GOT3 (cell line): ENCODE data around the gene PCGF2.

Experiments used
- DNase-seq: peaks from one replicate; lab custom pipeline; 2025; ENCODE audit warnings: mixed read lengths; lab: John Stamatoyannopoulos, UW

Gene PCGF2

GRCh38 chr17:38751144-38751807 lies 3.1 kb upstream of the PCGF2 start:
- DNase-seq, result no peak

GRCh38 chr17:38750312-38751121 lies 2.4 kb upstream of the PCGF2 start:
- DNase-seq, result no peak

- no peak for DNase-seq
These were observed 1.8 kb upstream of the PCGF2 start for GRCh38 chr17:38750044-38750311.

GRCh38 chr17:38749223-38750043 lies 1.3 kb upstream of the PCGF2 start:
- no peak for DNase-seq

DNA sequence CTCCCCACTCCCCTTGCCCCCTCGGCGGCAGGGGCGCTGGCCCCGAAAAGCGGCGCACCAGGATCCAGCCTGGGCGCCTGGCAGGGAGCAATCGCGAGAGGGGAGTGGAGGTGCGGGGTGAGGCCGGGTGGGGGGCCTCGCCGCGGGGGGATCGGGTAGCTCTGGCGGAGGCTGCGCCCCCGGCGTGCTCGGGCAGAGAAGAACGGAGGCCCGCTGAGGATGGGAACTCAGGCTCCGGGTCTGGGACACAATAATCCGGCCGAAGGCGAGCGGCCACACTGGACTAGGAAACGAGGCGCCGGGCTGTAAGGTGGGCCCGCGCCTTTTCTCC lies 721 bp upstream of the PCGF2 start:
- DNase-seq, result no peak

DNA sequence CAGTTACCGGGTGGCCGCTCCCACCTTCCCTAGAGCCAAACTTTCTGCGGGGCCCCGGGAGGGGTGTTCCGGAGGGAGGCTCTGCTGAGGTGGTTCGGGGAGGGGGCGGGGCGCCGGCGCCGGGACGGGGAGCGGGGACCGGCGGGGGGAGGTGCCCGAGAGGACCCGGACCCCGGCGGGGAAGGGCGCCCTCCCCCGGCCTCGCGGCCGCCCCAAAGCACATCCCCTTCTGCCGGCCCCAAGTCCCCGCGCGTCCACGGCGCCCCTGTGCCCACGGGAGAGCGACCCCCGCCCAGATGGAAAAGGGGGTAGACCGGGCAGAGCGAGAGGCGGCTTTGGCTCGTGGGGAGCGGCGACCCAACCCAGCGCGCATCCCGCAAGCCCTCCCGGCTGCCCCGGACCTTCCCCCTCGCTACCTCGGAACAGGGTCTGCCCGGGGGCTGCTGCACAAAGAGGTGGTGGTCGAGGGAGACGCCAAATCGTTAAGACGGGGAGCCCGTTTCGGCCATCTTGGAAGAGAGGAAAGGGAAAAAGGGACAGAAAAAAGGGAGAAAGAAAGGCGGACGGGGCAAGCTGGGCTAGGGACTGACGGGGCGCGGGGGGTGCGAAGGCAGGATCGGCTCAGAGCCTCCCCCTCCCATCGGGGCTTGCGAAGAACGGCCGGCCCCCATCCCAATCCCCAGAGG lies 530 bp downstream of the PCGF2 start:
- DNase-seq, result no peak

GRCh38 chr17:38746849-38747462 lies 1.2 kb downstream of the PCGF2 start:
- DNase-seq, result no peak

DNA sequence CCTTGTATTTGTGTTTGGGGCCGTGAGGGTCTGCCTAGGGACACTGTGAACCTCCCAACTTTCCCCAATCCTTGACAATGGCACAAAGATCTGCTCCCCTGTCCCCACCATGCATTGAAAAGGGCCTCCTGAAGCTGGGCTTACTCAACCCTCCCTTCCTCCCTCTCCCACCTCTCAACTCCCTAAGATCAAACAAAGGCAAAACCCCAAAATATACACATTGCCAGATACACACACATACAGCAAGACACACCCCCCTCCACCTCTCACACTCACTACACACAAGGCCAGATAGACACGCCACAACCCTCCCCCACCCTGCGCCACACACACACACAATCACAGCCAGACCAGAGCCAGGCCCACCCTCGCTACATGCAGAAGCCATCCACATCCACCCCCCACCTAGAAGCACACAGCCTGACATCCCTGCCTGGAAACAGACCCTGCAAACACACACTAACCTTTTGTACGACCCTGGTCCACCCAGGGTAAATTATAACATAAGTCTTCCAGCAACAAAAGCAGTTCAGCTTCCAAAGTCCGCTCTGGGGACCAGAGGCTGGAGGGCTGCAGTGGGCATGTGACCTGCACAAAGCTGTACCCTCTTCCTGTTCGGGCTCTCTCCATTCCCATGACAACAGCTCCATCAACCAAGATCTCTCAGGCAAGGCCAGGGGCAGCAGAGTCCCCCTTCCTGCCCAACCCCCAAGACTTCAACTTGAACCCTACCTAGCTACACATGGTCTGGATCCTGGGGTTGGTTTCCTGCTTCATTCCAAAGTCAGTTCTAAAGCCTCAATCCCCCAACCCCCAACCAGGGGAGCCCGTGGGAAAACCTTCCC lies 1.9 kb downstream of the PCGF2 start:
- no peak for DNase-seq

GRCh38 chr17:38745545-38745944 lies 2.6 kb downstream of the PCGF2 start:
- DNase-seq, result no peak

DNA sequence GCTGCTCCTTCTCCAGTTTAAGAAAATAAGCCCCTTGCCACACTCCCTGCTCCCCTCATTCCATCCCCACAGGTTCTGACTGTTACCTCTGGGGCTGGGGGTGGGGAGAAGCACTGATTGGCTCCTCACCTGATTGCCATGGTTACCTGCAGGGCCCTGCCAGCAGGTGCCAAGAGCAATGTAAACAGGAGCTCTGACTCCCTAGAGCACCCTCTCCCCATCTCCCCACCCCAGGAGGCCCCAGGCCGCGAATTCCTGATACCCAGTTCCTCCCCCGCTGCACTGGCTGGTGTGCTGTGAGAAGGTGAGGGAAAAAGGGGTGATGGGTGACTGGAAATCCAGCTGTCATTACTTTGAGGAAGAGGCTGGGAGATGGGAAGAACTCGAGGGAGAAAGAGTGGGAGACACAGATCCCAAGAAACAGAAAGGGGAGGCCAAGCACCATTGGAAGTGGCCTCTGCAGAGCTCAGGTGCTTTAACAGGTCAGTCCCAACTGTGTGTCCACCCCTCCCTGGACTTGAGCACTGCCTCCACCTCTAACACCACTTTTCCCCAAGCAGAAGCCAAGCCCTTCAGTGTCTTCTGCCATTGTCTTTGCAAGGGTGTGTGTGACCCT lies 4.5 kb downstream of the PCGF2 start:
- DNase-seq, result no peak

DNA sequence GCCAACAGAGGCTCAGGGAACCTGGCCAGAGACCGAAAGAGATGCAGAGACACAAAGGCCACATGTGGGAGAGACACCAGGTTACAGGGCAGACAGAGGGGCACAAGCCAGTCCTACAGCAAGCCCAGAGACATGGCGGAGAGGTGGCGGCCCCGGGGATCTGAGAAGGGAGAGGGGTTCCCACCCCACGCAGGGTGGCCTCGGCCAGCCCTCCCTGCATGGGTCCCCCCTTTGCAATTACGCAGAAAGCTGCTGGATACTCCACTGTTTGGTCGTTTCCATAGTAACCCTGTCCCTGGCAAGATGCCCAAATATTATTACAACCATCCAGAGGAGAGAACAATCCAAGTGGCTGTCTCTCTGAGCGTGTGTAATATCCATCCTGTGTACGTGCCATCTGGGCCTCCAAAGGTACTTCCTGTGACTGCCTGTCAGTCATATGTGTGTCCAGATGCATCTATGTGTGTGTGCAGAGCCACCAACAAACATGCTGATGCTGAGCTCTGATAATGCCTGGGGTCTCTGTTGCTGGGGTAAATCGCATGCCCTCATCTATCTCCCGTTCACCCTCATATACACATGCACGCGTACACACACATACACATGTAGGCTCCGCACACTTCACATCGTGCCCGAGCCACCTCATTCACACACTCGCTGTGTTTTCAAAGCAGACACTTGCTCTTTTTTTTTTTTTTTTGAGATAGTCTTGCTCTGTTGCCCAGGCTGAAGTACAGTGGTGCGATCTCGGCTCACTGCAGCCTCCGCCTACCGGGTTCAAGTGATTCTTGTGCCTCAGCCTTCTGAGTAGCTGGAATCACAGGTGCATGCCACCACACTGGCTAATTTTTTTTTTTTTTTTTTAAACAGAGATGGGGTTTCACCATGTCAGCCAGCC lies 5.5 kb downstream of the PCGF2 start:
- DNase-seq, result no peak

DNA sequence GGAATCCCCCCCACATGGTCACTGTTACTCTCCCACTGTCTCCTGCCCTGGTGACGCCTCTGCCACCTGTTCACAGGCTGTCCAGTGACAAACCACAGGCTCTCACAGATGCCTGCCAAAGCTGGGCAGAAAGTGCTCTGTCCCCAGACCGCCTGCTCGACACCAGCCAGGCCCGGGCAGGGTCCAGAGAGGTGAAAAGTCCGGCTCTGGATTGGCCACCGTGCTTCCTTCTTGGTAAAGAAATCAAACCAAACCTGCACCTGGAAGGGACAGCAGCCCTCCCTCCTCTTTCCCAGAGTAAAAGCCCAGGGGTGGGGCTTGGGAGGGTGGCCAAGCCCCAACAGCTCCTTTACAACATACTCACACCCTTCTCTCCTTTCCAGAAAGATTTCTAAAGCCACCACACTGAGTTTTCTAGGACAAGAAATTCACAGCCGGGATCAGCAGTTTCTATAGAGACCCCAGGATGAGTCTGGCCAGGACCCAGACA lies 6.2 kb downstream of the PCGF2 start:
- DNase-seq, result no peak

GRCh38 chr17:38741461-38741860 lies 6.7 kb downstream of the PCGF2 start:
- no peak for DNase-seq

GRCh38 chr17:38740806-38741205 lies 7.3 kb downstream of the PCGF2 start:
- DNase-seq, result no peak

DNA sequence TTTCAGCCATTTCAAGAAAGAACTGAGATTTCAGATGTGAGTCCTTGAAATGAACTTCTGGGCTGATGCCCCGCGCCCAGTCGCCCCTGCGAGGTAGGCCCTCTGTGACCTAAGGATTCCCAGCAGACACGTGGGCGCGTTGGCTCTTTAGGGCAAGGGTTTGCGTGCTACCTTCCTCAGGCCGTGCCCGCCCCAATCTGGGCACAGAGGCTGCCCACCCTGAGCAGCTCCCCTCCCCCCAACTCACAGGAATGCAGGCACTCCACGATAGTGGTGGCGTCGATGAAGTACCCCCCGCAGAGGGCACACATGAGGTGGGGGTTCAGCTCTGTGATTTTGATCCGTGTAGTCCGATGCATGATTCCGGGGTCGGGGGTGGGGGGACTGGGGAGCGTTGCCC lies 8.1 kb downstream of the PCGF2 start:
- DNase-seq, result no peak

DNA sequence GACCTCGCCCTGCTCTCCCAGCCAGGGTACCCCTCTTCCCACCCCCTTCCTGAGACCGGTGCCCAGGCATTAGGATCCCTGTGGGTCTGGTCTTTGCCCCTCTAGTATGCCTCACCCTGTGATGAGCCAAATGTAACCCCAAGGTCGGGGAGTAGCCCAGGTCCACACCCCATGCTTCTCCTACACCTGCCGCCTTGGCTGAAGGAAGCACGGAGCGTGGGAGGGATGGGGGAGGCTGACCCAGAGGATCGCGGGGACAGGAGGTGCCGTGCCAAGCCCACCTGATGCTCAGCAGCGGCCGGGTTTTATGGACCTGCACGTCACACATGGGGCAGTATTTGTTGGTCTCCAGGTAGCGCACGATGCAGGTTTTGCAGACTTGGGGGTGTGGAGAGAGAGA lies 8.8 kb downstream of the PCGF2 start:
- no peak for DNase-seq

GRCh38 chr17:38738686-38739085 lies 9.4 kb downstream of the PCGF2 start:
- no peak for DNase-seq

GRCh38 chr17:38738007-38738662 lies 10.0 kb downstream of the PCGF2 start:
- DNase-seq, result no peak
